Endodermal cell (in vitro differentiated cells): ENCODE data around the gene NAALADL2. TPM values are rescaled to one million over a fixed set of nuclear protein-coding genes. Genes with fewer than 3 reads are reported as not detected.

ENCODE experiments used
- DNase-seq: peaks from one replicate; pipeline ENCODE4 v3.0.0-alpha.2; 2017
- H3K27ac ChIP-seq: 2 replicates; pipeline ENCODE4 v1.5.1; 2013; ENCODE audit warnings: mild to moderate bottlenecking, low read depth, low read length, moderate library complexity
- H3K27me3 ChIP-seq: 2 replicates; pipeline ENCODE4 v1.6.1; 2013; ENCODE audit warnings: mild to moderate bottlenecking, low read length, moderate library complexity; ENCODE audit not compliant: insufficient read depth, control insufficient read depth, poor library complexity, severe bottlenecking
- H3K36me3 ChIP-seq: 2 replicates; pipeline ENCODE4 v1.7.0; 2013; ENCODE audit warnings: mild to moderate bottlenecking, low read length, moderate library complexity; ENCODE audit not compliant: control insufficient read depth, insufficient read depth
- H3K4me1 ChIP-seq: one replicate; pipeline ENCODE4 v1.7.0; 2013; ENCODE audit warnings: low read length; ENCODE audit not compliant: control insufficient read depth, insufficient read depth
- H3K4me3 ChIP-seq: 2 replicates; pipeline ENCODE4 v1.5.1; 2013; ENCODE audit warnings: mild to moderate bottlenecking, low read length, moderate library complexity
- H3K9ac ChIP-seq: 2 replicates; pipeline ENCODE4 v1.6.1; 2013; ENCODE audit warnings: mild to moderate bottlenecking, low read length, moderate library complexity; ENCODE audit not compliant: poor library complexity, severe bottlenecking; ENCODE audit errors: extremely low read depth
- H3K9me3 ChIP-seq: 2 replicates; pipeline ENCODE4 v1.6.1; 2013; ENCODE audit warnings: mild to moderate bottlenecking, low read length, moderate library complexity; ENCODE audit not compliant: control insufficient read depth
- H3K27ac Mint-ChIP-seq: 2 replicates; pipeline ENCODE4 v1.8.0; 2020; ENCODE audit warnings: mixed read lengths
- H3K27me3 Mint-ChIP-seq: 2 replicates; pipeline ENCODE4 v1.8.0; 2021; ENCODE audit warnings: mild to moderate bottlenecking, mixed read lengths; ENCODE audit not compliant: insufficient read depth
- H3K36me3 Mint-ChIP-seq: 2 replicates; pipeline ENCODE4 v1.8.0; 2020; ENCODE audit warnings: low read depth, mixed read lengths
- H3K4me1 Mint-ChIP-seq: 2 replicates; pipeline ENCODE4 v1.8.0; 2020; ENCODE audit warnings: mixed read lengths
- H3K4me3 Mint-ChIP-seq: 2 replicates; pipeline ENCODE4 v1.8.0; 2020; ENCODE audit warnings: mild to moderate bottlenecking, moderate library complexity, mixed read lengths
- H3K9me3 Mint-ChIP-seq: 2 replicates; pipeline ENCODE4 v1.8.0; 2020; ENCODE audit warnings: mild to moderate bottlenecking, mixed read lengths
- WGBS, 2 experiments: methylation state at CpG; one replicate each; pipeline versions ENCODE4 v1.1.5 to v1.1.7; 2013; ENCODE audit warnings: missing lambda C conversion rate in 2 of 2, mixed read lengths in 1 of 2; ENCODE audit not compliant: insufficient coverage in 1 of 2, insufficient read length in 1 of 2; 5-methylcytosine and 5-hydroxymethylcytosine counted together
- microRNA-seq: library from miRNA; unstranded; fragments of <30 nt; microRNA quantifications from one replicate; pipeline ENCODE4 v1.2.0, GENCODE V29; 2020; ENCODE audit warnings: borderline microRNAs expressed
- total RNA-seq, 2 donors: library from RNA; stranded (reverse); fragmentation: NEBNext Ultra II Directional in 1 of 2; extraction: Animal tissue kit (Norgen Biotek cat#: 25700) in 1 of 2; gene quantifications; 2 replicates in 1 of 2; 3 replicates in 1 of 2; pipeline ENCODE4 v1.2.1, GENCODE V29; 2021
- TF ChIP-seq, protein P1 (sequence below): fragments of 200-600 bp; sonication (generic); conservative IDR thresholded peaks from 2 replicates; pipeline ENCODE4 v1.5.0; 2021; ENCODE audit warnings: antibody characterized with exemption, mild to moderate bottlenecking

NAALADL2 gene
- total RNA-seq, 2 donors from 2014 or later, result 1.6 to 1.8 TPM

- TF ChIP-seq, protein P1, sequence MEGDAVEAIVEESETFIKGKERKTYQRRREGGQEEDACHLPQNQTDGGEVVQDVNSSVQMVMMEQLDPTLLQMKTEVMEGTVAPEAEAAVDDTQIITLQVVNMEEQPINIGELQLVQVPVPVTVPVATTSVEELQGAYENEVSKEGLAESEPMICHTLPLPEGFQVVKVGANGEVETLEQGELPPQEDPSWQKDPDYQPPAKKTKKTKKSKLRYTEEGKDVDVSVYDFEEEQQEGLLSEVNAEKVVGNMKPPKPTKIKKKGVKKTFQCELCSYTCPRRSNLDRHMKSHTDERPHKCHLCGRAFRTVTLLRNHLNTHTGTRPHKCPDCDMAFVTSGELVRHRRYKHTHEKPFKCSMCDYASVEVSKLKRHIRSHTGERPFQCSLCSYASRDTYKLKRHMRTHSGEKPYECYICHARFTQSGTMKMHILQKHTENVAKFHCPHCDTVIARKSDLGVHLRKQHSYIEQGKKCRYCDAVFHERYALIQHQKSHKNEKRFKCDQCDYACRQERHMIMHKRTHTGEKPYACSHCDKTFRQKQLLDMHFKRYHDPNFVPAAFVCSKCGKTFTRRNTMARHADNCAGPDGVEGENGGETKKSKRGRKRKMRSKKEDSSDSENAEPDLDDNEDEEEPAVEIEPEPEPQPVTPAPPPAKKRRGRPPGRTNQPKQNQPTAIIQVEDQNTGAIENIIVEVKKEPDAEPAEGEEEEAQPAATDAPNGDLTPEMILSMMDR, result no peak
- peaks cover 9% of the 10 kb centered on the region for H3K4me1 Mint-ChIP-seq
- 90% methylated on average over 1 of the region's 1 CpG; no CpG with 5 or more reads in 1 of the 2 experiments for WGBS, 2 experiments
- no peaks in the 10 kb centered on the region for H3K4me1 ChIP-seq
- H3K4me3 ChIP-seq, result no peak overlapping the region
- no peaks in the 10 kb centered on the region for H3K27me3 Mint-ChIP-seq
- no peak overlapping the region for H3K9ac ChIP-seq
- H3K27ac ChIP-seq, result no peak overlapping the region
- H3K4me3 Mint-ChIP-seq, result no peak overlapping the region
- no peak for DNase-seq
- H3K27ac Mint-ChIP-seq, result no peak overlapping the region
- no peaks in the 10 kb centered on the region for H3K9me3 Mint-ChIP-seq
- no peaks in the 10 kb centered on the region for H3K36me3 Mint-ChIP-seq
- H3K27me3 ChIP-seq, result no peaks in the 10 kb centered on the region
- H3K36me3 ChIP-seq, result no peaks in the 10 kb centered on the region
- no peaks in the 10 kb centered on the region for H3K9me3 ChIP-seq
These were observed 993.4 kb downstream of the NAALADL2 start for GRCh38 chr3:175852560-175852959.

GRCh38 chr3:175857666-175858270 lies 998.6 kb downstream of the NAALADL2 start:
- no peak overlapping the region for H3K9ac ChIP-seq
- no peak overlapping the region for H3K27ac Mint-ChIP-seq
- peaks cover 14% of the 10 kb centered on the region for H3K4me1 Mint-ChIP-seq
- no peaks in the 10 kb centered on the region for H3K36me3 Mint-ChIP-seq
- H3K27ac ChIP-seq, result no peak overlapping the region
- H3K9me3 Mint-ChIP-seq, result no peaks in the 10 kb centered on the region
- DNase-seq, result no peak
- H3K4me3 ChIP-seq, result no peak overlapping the region
- H3K36me3 ChIP-seq, result no peaks in the 10 kb centered on the region
- 81% methylated on average over 2 of the region's 2 CpGs; no CpG with 5 or more reads in 1 of the 2 experiments for WGBS, 2 experiments
- H3K27me3 Mint-ChIP-seq, result no peaks in the 10 kb centered on the region
- no peaks in the 10 kb centered on the region for H3K9me3 ChIP-seq
- H3K4me3 Mint-ChIP-seq, result no peak overlapping the region
- TF ChIP-seq, protein P1, result no peak
- H3K27me3 ChIP-seq, result no peaks in the 10 kb centered on the region
- H3K4me1 ChIP-seq, result peaks cover 3% of the 10 kb centered on the region

Small RNAs within 50 kb of the gene (microRNA-seq; reads per million reads assigned to microRNA genes)
- gene MIR4789, result not detected
